Astrocyte of the spinal cord (primary cell): ENCODE results near the gene FGF1.

Experiments used
- DNase-seq: peaks from one replicate; pipeline ENCODE4 v3.0.0; 2011; ENCODE audit warnings: low read depth, low spot score
- H3K4me3 ChIP-seq: 2 replicates; pipeline ENCODE4 v1.5.1; 2011; ENCODE audit warnings: low read depth, mild to moderate bottlenecking, low read length, moderate library complexity
- in situ Hi-C: cut with HindIII; loops from 2 replicates; pipeline ENCODE4 v1.10.0; 2017; ENCODE audit warnings: low sequenced_read_pairs
- TF ChIP-seq, protein P1 (sequence below): IDR thresholded peaks from 2 replicates; pipeline ENCODE4 v1.5.1; 2012; ENCODE audit warnings: low read depth, mild to moderate bottlenecking, low read length, inconsistent platforms

FGF1 gene

DNA sequence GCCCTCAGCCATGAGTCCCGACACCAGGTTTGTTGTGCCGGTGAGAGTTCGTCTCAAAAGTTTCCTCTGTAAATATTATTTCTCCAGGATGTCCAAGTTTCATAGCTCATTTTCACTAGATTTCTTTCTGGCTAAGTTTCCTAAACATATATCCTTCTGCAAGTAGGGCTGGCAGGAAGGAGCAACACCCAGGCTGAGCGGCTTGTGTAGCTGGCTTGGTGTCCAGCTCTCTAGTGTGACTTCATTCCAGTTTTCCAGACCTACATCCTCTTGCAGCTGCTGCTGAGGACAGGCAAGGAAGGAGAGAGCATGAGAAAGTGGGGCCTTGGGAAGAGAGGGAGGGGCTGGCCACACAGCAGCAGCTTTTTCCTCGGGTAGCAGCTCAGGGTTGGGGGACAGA, 80.3 kb downstream of the FGF1 start:
- TF ChIP-seq, protein P1, sequence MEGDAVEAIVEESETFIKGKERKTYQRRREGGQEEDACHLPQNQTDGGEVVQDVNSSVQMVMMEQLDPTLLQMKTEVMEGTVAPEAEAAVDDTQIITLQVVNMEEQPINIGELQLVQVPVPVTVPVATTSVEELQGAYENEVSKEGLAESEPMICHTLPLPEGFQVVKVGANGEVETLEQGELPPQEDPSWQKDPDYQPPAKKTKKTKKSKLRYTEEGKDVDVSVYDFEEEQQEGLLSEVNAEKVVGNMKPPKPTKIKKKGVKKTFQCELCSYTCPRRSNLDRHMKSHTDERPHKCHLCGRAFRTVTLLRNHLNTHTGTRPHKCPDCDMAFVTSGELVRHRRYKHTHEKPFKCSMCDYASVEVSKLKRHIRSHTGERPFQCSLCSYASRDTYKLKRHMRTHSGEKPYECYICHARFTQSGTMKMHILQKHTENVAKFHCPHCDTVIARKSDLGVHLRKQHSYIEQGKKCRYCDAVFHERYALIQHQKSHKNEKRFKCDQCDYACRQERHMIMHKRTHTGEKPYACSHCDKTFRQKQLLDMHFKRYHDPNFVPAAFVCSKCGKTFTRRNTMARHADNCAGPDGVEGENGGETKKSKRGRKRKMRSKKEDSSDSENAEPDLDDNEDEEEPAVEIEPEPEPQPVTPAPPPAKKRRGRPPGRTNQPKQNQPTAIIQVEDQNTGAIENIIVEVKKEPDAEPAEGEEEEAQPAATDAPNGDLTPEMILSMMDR = no peak
- no peak for DNase-seq
- in situ Hi-C loops = no loop called here
- no peak overlapping the region for H3K4me3 ChIP-seq

DNA sequence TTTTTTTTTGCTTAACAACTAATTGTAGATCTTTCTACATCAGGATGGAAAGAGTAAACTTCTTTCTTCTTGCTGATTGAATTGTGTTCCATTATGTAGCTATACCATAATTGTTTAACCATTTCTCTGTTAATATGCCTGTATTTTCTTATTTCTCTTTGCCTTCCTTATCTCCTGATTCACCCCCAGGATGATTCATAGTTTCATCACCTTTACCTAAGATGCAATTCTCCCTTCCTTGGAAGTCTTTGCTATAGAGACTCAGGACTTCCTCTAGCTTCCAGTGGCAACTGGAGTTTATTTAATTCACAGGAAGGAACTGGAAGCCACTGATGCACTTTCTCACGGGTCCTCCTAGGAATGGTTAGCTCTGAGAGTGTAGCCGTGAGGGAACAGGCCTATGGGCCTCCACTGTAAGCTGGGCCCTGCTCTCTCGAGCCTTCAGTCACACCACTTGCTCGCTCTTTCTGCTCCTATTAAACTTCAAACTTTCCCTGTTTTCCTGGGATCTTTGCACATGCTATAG, 83.1 kb downstream of the FGF1 start:
- no peak for DNase-seq
- in situ Hi-C loops = no loop called here
- no peak overlapping the region for H3K4me3 ChIP-seq
- TF ChIP-seq, protein P1 = no peak

DNA sequence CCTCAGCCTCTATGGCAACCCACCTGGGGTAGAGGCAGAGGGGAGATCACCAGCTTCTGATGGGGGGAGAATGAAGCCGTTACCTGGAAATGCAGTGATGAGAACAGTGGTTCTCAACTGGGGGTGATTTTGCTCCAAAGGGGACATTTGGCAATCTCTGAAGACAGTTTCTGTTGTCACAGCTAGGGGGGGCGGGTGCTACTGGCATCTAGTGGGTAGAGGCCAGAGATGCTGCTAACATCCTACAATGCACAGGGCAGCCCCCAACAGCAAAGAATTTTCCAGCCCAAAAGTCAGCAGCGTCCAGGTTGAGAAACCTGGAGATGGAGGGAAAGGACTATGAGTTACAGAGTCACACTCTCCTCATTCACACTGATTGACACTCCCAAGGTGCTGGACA, 84.5 kb downstream of the FGF1 start:
- in situ Hi-C loops = no loop called here
- no peak for DNase-seq
- no peak overlapping the region for H3K4me3 ChIP-seq
- TF ChIP-seq, protein P1 = peak; percentile 21

DNA sequence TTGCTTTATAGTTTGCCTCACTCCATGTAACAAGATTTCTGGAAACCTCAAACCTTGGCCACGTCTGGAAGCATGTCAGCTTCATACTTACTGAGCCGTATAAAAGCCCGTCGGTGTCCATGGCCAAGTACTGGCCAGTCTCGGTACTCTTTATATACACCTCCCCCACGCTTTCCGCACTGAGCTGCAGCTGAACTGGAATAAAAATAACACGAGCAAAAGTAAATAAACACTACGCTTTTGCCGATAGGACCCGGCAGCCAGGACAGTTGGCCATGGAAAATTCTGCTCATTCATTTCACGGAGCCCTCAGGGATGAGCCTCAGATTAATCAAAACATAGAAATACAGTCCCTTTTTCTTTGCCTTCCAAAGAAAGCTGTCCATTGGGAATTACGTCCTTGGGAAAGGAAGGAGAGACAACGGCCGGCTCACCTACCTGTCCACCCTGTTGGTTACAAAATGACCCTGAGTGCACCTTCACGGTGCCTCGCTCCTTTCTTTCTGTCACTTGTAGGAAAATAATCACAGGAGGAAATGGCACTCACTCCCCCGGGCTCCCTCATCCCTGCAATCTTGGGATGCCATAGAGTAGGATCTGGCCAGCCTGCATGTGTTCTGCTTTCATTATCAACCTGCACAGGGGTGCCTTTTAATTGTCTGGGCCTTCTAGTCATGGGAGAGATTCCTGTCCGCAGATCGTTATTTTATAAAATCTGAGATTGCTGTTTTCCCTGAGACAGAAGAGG, 85.1 kb downstream of the FGF1 start:
- TF ChIP-seq, protein P1 = no peak
- in situ Hi-C loops = no loop called here
- peak overlapping the region; percentile 1 for H3K4me3 ChIP-seq
- peak; percentile 78 for DNase-seq

DNA sequence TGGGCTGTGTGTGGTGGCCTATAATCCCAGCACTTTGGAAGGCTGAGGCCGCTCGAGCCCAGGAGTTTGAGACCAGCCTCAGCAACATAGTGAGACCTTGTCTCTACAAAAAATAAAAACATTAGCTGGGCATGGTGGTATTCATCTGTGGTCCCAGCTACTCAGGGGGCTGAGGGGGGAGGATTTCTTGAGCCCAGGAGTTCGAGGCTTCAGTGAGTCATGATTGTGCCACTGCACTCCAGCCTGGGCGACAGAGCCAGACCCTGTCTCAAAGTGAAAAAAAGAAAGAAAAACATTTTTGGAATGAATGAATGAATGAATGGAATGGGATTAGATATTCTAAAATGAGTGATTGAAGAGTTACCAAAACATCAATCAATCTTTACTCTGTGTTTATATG, 85.8 kb downstream of the FGF1 start:
- TF ChIP-seq, protein P1 = no peak
- no peak overlapping the region for H3K4me3 ChIP-seq
- in situ Hi-C loops = no loop called here
- no peak for DNase-seq

DNA sequence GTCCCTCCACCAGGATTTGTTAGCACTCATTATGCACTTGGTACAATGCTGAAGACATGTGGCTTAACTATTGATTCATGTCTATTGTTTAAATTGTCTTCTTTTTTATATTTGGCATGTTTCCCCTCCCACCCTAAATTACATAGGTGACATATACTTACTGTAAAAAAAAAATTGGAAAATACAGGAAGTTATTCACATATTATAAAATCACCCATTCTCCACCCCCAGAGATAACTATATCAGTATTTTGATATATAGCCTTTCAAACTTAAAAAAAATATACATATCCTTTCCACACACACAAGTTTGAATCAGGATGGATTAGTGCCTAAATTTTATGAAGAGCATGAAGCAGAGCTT, 87.6 kb downstream of the FGF1 start:
- TF ChIP-seq, protein P1 = no peak
- H3K4me3 ChIP-seq = no peak overlapping the region
- DNase-seq = no peak
- in situ Hi-C loops = no loop called here
